ENCODE data around the gene SH3TC1.

DNA sequence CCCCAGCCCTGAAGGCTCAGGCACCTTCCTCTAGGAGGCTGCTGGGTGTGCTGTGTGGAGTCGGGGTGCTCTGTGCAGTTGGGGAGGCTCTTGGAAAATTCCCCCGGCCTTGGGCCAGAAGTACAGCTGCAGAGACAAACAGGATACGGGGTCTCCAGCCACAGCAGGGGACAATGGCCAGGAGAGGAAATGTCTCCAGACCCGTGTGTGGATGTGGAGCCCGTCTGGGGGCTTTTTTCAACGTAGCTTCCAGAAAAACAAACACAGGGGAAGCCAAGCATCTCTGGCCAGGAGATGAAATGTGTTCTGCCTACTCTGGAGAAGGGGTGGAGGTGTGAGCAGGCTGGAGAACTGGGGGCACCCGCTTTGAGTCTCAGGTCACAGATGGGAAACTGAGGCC, 3.7 kb upstream of the SH3TC1 start:
- TF ChIP-seq, protein P1, sequence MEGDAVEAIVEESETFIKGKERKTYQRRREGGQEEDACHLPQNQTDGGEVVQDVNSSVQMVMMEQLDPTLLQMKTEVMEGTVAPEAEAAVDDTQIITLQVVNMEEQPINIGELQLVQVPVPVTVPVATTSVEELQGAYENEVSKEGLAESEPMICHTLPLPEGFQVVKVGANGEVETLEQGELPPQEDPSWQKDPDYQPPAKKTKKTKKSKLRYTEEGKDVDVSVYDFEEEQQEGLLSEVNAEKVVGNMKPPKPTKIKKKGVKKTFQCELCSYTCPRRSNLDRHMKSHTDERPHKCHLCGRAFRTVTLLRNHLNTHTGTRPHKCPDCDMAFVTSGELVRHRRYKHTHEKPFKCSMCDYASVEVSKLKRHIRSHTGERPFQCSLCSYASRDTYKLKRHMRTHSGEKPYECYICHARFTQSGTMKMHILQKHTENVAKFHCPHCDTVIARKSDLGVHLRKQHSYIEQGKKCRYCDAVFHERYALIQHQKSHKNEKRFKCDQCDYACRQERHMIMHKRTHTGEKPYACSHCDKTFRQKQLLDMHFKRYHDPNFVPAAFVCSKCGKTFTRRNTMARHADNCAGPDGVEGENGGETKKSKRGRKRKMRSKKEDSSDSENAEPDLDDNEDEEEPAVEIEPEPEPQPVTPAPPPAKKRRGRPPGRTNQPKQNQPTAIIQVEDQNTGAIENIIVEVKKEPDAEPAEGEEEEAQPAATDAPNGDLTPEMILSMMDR (conservative IDR thresholded peaks at IDR 0.05; ENCODE audit: low read length): no peak
- TF ChIP-seq EZH2phosphoT487 (IDR thresholded peaks at IDR 0.05; ENCODE audit: borderline replicate concordance): no peak
